OCI-LY3 (cell line): Measurements from ENCODE around the gene CORO2B.

Experiments
- EZH2phosphoT487 ChIP-seq: fragments of 200-600 bp; shearing (Covaris generic); IDR thresholded peaks from 2 replicates; pipeline ENCODE4 v1.6.1; 2018; ENCODE audit warnings: antibody characterized with exemption, mixed run types, low read depth
- TF ChIP-seq, protein P1 (sequence below): fragments of 200-600, 300-600 bp; sonication (generic); IDR thresholded peaks from 2 replicates; pipeline ENCODE4 v1.5.1; 2014; ENCODE audit warnings: antibody characterized with exemption, low read length, low read depth

DNA sequence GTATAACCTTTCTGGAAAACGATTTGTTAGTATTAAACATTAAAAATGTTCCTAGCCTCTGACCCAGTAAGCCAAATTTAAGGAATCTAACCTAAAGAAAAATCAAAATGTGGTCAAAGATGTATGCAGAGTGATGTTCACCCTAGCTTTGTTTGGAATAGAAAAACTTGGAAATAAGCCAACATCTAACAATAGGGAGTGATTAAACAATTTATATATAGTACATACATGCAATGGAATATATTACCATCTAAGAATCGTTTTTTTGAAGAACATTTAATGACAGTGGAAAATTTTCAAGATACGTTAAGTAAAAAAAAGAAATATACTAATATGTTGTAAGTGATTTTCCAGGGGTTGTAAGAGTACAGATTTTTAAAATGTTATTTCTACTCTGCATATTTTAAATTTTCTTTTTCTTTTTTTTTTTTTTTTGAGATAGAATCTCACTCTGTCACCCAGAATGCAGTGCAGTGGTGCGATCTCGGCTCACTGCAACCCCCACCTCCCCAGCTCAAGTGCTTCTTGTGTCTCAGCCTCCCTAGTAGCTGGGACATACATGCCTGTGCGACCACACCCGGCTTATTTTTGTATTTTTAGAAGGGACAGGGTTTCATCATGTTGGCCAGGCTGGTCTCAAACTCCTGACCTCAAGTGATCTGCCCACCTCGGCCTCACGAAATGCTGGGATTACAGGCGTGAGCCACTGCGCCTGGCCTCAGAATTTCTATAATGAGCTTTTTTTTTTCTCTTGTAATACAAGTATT is 187.0 kb downstream of the CORO2B start:
- TF ChIP-seq, protein P1, sequence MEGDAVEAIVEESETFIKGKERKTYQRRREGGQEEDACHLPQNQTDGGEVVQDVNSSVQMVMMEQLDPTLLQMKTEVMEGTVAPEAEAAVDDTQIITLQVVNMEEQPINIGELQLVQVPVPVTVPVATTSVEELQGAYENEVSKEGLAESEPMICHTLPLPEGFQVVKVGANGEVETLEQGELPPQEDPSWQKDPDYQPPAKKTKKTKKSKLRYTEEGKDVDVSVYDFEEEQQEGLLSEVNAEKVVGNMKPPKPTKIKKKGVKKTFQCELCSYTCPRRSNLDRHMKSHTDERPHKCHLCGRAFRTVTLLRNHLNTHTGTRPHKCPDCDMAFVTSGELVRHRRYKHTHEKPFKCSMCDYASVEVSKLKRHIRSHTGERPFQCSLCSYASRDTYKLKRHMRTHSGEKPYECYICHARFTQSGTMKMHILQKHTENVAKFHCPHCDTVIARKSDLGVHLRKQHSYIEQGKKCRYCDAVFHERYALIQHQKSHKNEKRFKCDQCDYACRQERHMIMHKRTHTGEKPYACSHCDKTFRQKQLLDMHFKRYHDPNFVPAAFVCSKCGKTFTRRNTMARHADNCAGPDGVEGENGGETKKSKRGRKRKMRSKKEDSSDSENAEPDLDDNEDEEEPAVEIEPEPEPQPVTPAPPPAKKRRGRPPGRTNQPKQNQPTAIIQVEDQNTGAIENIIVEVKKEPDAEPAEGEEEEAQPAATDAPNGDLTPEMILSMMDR = no peak
- TF ChIP-seq EZH2phosphoT487 = no peak
